ENCODE data around the gene PLEKHM3. TPM values are rescaled to one million over a fixed set of nuclear protein-coding genes. Genes with fewer than 3 reads are reported as not detected.
A peak's percentile ranks its signal among the peaks of the same experiment; 100 is the strongest.

PLEKHM3 gene
- total RNA-seq, 1 donor from 2014 or later = 19.5 TPM

GRCh38 chr2:207839575-207839974, 185.8 kb downstream of the PLEKHM3 start:
- peaks cover 53% of the 10 kb centered on the region for H3F3A ChIP-seq (ENCODE audit: low read depth)

GRCh38 chr2:207839028-207839427, 186.3 kb downstream of the PLEKHM3 start:
- Histone ChIP-seq H4K20me1 (ENCODE audit: low read depth) (no peaks in the 10 kb centered on the region), H3K4me3 (no peak overlapping the region), H2AFZ (replicated peaks) (no peak overlapping the region), H3K36me3 (no peaks in the 10 kb centered on the region), H3K9me3 (ENCODE audit: low read depth) (no peaks in the 10 kb centered on the region), H3F3A (ENCODE audit: low read depth) (peaks cover 53% of the 10 kb centered on the region), H3K4me1 (peaks cover 46% of the 10 kb centered on the region), H3K4me2 (peak overlapping the region; percentile 28), H3K79me2 (ENCODE audit: low read depth) (no peaks in the 10 kb centered on the region), H3K27ac (peak overlapping the region; percentile 67), H3K27me3 (no peaks in the 10 kb centered on the region), H3K9ac (no peak overlapping the region)
- Mint-ChIP-seq H3K9me3 (no peaks in the 10 kb centered on the region), H3K27me3 (ENCODE audit: insufficient read depth, low read depth) (no peaks in the 10 kb centered on the region), H3K4me3 (no peak overlapping the region), H3K36me3 (no peaks in the 10 kb centered on the region), H3K27ac (no peak overlapping the region), H3K4me1 (peaks cover 13% of the 10 kb centered on the region)
- TF ChIP-seq, protein P1, sequence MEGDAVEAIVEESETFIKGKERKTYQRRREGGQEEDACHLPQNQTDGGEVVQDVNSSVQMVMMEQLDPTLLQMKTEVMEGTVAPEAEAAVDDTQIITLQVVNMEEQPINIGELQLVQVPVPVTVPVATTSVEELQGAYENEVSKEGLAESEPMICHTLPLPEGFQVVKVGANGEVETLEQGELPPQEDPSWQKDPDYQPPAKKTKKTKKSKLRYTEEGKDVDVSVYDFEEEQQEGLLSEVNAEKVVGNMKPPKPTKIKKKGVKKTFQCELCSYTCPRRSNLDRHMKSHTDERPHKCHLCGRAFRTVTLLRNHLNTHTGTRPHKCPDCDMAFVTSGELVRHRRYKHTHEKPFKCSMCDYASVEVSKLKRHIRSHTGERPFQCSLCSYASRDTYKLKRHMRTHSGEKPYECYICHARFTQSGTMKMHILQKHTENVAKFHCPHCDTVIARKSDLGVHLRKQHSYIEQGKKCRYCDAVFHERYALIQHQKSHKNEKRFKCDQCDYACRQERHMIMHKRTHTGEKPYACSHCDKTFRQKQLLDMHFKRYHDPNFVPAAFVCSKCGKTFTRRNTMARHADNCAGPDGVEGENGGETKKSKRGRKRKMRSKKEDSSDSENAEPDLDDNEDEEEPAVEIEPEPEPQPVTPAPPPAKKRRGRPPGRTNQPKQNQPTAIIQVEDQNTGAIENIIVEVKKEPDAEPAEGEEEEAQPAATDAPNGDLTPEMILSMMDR (IDR thresholded peaks at IDR 0.05) = no peak
- no peak for TF ChIP-seq EZH2phosphoT487 (IDR thresholded peaks at IDR 0.05)
- TF ChIP-seq EZH2 (IDR thresholded peaks at IDR 0.05) = no peak
- no peak for DNase-seq (ENCODE audit: low spot score)

More at GRCh38 chr2:207839575-207839974, 185.8 kb downstream of the PLEKHM3 start:
- TF ChIP-seq, protein P1 (IDR thresholded peaks at IDR 0.05) = no peak
- no peak for TF ChIP-seq EZH2phosphoT487 (IDR thresholded peaks at IDR 0.05)
- no peak for TF ChIP-seq EZH2 (IDR thresholded peaks at IDR 0.05)
- Histone ChIP-seq H3K27ac (no peak overlapping the region), H3K4me2 (no peak overlapping the region), H3K36me3 (no peaks in the 10 kb centered on the region), H3K9ac (no peak overlapping the region), H3K4me1 (peaks cover 46% of the 10 kb centered on the region), H3K9me3 (ENCODE audit: low read depth) (no peaks in the 10 kb centered on the region), H4K20me1 (ENCODE audit: low read depth) (no peaks in the 10 kb centered on the region), H2AFZ (replicated peaks) (no peak overlapping the region), H3K4me3 (no peak overlapping the region), H3K27me3 (no peaks in the 10 kb centered on the region), H3K79me2 (ENCODE audit: low read depth) (no peaks in the 10 kb centered on the region)
- Mint-ChIP-seq H3K4me1 (peaks cover 13% of the 10 kb centered on the region), H3K27me3 (ENCODE audit: insufficient read depth, low read depth) (no peaks in the 10 kb centered on the region), H3K27ac (no peak overlapping the region), H3K4me3 (no peak overlapping the region), H3K36me3 (no peaks in the 10 kb centered on the region), H3K9me3 (no peaks in the 10 kb centered on the region)
- DNase-seq (ENCODE audit: low spot score) = no peak

- Histone ChIP-seq H3K9ac (no peak overlapping the region), H3K4me1 (peaks cover 50% of the 10 kb centered on the region), H3K4me2 (peak overlapping the region; percentile 34), H3K27me3 (no peaks in the 10 kb centered on the region), H3K36me3 (no peaks in the 10 kb centered on the region), H3K4me3 (no peak overlapping the region), H3K27ac (peak overlapping the region; percentile 81), H2AFZ (replicated peaks) (no peak overlapping the region), H3K79me2 (ENCODE audit: low read depth) (no peaks in the 10 kb centered on the region), H4K20me1 (ENCODE audit: low read depth) (no peaks in the 10 kb centered on the region), H3F3A (ENCODE audit: low read depth) (peaks cover 40% of the 10 kb centered on the region), H3K9me3 (ENCODE audit: low read depth) (no peaks in the 10 kb centered on the region)
- peaks cover 13% of the 10 kb centered on the region for H3K4me1 Mint-ChIP-seq
- no peaks in the 10 kb centered on the region for H3K9me3 Mint-ChIP-seq
- peaks cover 1% of the 10 kb centered on the region for H3K36me3 Mint-ChIP-seq
- H3K27ac Mint-ChIP-seq = peak overlapping the region; percentile 27
- no peaks in the 10 kb centered on the region for H3K27me3 Mint-ChIP-seq (ENCODE audit: insufficient read depth, low read depth)
- H3K4me3 Mint-ChIP-seq = no peak overlapping the region
- TF ChIP-seq, protein P1 (IDR thresholded peaks at IDR 0.05) = no peak
- TF ChIP-seq EZH2 (IDR thresholded peaks at IDR 0.05) = no peak
- no peak for TF ChIP-seq EZH2phosphoT487 (IDR thresholded peaks at IDR 0.05)
- DNase-seq (ENCODE audit: low spot score) = peak; percentile 49
Measured at GRCh38 chr2:207836521-207837133, 188.7 kb downstream of the PLEKHM3 start.
